Osteocyte (in vitro differentiated cells): ENCODE data around the gene SGMS2. TPM values are rescaled to one million over a fixed set of nuclear protein-coding genes. Genes with fewer than 3 reads are reported as not detected.
"Not testable (repeated sequence)": the region's sequence is repeated elsewhere in the genome, so short reads cannot be mapped to it uniquely, and the experiment has no call there.

Experiments used
- DNase-seq: peaks from one replicate; pipeline ENCODE4 v3.0.0; 2021; ENCODE audit warnings: mixed read lengths; ENCODE audit not compliant: unreplicated experiment; ENCODE audit errors: extremely low spot score
- H3K27ac Mint-ChIP-seq: one replicate; pipeline ENCODE4 v1.8.0; 2021; ENCODE audit warnings: mild to moderate bottlenecking, mixed read lengths; ENCODE audit not compliant: unreplicated experiment
- H3K27me3 Mint-ChIP-seq: one replicate; pipeline ENCODE4 v1.8.0; 2021; ENCODE audit warnings: mixed read lengths; ENCODE audit not compliant: unreplicated experiment
- H3K36me3 Mint-ChIP-seq: one replicate; pipeline ENCODE4 v1.8.0; 2021; ENCODE audit warnings: mixed read lengths; ENCODE audit not compliant: unreplicated experiment
- H3K4me1 Mint-ChIP-seq: one replicate; pipeline ENCODE4 v1.8.0; 2021; ENCODE audit warnings: mixed read lengths; ENCODE audit not compliant: unreplicated experiment
- H3K4me3 Mint-ChIP-seq: one replicate; pipeline ENCODE4 v1.8.0; 2021; ENCODE audit warnings: mild to moderate bottlenecking, moderate library complexity, mixed read lengths; ENCODE audit not compliant: unreplicated experiment
- H3K9me3 Mint-ChIP-seq: one replicate; pipeline ENCODE4 v1.8.0; 2021; ENCODE audit warnings: mixed read lengths; ENCODE audit not compliant: unreplicated experiment
- CTCF ChIP-seq: fragments of 200-600 bp; sonication (generic); IDR thresholded peaks from 2 replicates; pipeline ENCODE4 v1.5.0; 2021; ENCODE audit warnings: antibody characterized with exemption, mild to moderate bottlenecking, moderate library complexity
- total RNA-seq: library from RNA; stranded (reverse); gene quantifications from 2 replicates; pipeline ENCODE4 v1.2.1, GENCODE V29; 2021

The SGMS2 gene
- total RNA-seq, 1 donor from 2014 or later: 15.6 TPM

GRCh38 chr4:107917500-107917899, 92.8 kb downstream of the SGMS2 start:
- no peak for TF ChIP-seq CTCF
- no peak overlapping the region for H3K27ac Mint-ChIP-seq
- H3K4me3 Mint-ChIP-seq: no peak overlapping the region
- peaks cover 7% of the 10 kb centered on the region for H3K36me3 Mint-ChIP-seq
- DNase-seq: no peak
- H3K27me3 Mint-ChIP-seq: no peaks in the 10 kb centered on the region
- H3K9me3 Mint-ChIP-seq: peaks cover 18% of the 10 kb centered on the region
- H3K4me1 Mint-ChIP-seq: no peaks in the 10 kb centered on the region

GRCh38 chr4:107922486-107923473, 98.0 kb downstream of the SGMS2 start:
- Mint-ChIP-seq H3K36me3 (peaks cover 7% of the 10 kb centered on the region), H3K9me3 (peaks cover 18% of the 10 kb centered on the region), H3K27ac (no peak overlapping the region), H3K4me1 (no peaks in the 10 kb centered on the region), H3K4me3 (no peak overlapping the region), H3K27me3 (no peaks in the 10 kb centered on the region)
- no peak for TF ChIP-seq CTCF
- no peak for DNase-seq

- H3K9me3 Mint-ChIP-seq, H3K4me3 Mint-ChIP-seq, H3K4me1 Mint-ChIP-seq, DNase-seq, H3K27me3 Mint-ChIP-seq, H3K27ac Mint-ChIP-seq, H3K36me3 Mint-ChIP-seq: not testable (repeated sequence)
These were observed 101.0 kb downstream of the SGMS2 start for GRCh38 chr4:107925713-107926112.

GRCh38 chr4:107926875-107927274, 102.1 kb downstream of the SGMS2 start:
- not testable (repeated sequence) for H3K36me3 Mint-ChIP-seq, H3K27me3 Mint-ChIP-seq, DNase-seq, H3K27ac Mint-ChIP-seq, H3K9me3 Mint-ChIP-seq, H3K4me1 Mint-ChIP-seq, H3K4me3 Mint-ChIP-seq

- peaks cover 5% of the 10 kb centered on the region for H3K36me3 Mint-ChIP-seq
- peak; percentile 91 for DNase-seq
- peaks cover 13% of the 10 kb centered on the region for H3K4me1 Mint-ChIP-seq
These were observed 106.4 kb downstream of the SGMS2 start, which contains the start of gene CYP2U1 for GRCh38 chr4:107930821-107931774. Gene CYP2U1, plus strand, starts transcription at chr4:107931549. Its CDS starts 95 bp downstream, at chr4:107931644.

More at GRCh38 chr4:107930821-107931774, 106.4 kb downstream of the SGMS2 start, which contains the start of gene CYP2U1:
- Mint-ChIP-seq H3K9me3 (no peaks in the 10 kb centered on the region), H3K4me3 (peak within 1 kb of the TSS; percentile 85), H3K27ac (peak within 1 kb of the TSS; percentile 81), H3K27me3 (no peaks in the 10 kb centered on the region)
- TF ChIP-seq CTCF: peak; percentile 10
